GM19468 (cell line): Measurements from ENCODE around the gene GALNT12.

ENCODE experiments used
- ATAC-seq: cut with Tn5 transposase; IDR thresholded peaks from one replicate; pipeline ENCODE4 v1.9.1; 2021; ENCODE audit warnings: mild to moderate bottlenecking, moderate library complexity, moderate number of reproducible peaks; ENCODE audit not compliant: unreplicated experiment; ENCODE audit errors: extremely low read depth

GALNT12 gene

DNA sequence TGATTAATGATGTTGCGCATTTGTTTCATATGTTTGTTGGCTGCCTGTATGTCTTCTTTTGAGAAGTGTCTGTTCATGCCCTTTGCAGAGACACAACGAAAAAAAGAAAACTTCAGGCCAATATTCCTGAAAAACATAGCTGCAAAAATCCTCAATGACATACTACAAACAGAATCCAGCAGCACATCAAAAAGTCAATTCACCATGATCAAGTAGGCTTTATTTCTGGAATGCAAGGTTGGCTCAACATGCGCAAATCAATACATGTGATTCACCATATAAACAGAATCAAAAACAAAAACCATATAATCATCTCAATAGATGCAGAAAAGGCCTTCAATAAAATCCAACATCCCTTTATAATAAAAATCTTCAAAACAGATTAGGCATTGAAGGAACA lies 9.2 kb upstream of the GALNT12 start:
- no peak for ATAC-seq

GRCh38 chr9:98801561-98801960 lies 5.9 kb upstream of the GALNT12 start:
- no peak for ATAC-seq

DNA sequence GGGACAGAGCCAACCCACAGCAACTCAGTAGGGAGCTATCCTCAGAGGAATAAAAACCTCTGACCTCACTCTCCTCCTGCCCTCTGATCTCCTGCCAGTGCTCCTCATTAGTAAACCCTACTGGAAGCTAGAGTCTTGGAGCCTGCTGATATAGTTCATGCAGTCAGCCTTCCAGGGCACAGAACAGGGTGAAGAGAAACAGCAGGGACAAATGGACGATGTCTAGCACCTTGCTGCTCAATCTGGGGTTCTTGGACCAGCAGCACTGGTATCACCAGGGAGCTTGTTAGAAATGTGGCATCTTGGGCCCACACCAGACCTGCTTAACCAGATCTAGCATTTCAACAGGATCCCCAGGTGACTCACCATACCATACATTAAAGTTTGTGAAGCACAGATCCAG lies 5.5 kb upstream of the GALNT12 start:
- no peak for ATAC-seq

GRCh38 chr9:98804083-98804482 lies 3.4 kb upstream of the GALNT12 start:
- ATAC-seq, result no peak

- ATAC-seq, result no peak
These were observed 1.8 kb upstream of the GALNT12 start for GRCh38 chr9:98805506-98806272.

GRCh38 chr9:98806394-98807035 lies 955 bp upstream of the GALNT12 start:
- no peak for ATAC-seq

DNA sequence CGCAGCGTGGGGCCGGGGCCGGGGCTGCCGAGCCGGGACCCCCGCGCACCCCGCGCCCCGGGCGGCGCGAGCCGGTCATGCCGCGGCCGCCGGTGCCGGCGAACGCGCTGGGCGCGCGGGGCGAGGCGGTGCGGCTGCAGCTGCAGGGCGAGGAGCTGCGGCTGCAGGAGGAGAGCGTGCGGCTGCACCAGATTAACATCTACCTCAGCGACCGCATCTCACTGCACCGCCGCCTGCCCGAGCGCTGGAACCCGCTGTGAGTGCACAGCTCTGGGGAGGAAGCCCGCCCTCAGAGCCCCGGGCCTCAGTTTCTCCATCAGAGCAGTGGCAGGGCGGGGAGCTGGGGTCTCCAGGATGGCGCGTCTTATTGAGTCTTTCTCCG lies 335 bp downstream of the GALNT12 start:
- no peak for ATAC-seq

DNA sequence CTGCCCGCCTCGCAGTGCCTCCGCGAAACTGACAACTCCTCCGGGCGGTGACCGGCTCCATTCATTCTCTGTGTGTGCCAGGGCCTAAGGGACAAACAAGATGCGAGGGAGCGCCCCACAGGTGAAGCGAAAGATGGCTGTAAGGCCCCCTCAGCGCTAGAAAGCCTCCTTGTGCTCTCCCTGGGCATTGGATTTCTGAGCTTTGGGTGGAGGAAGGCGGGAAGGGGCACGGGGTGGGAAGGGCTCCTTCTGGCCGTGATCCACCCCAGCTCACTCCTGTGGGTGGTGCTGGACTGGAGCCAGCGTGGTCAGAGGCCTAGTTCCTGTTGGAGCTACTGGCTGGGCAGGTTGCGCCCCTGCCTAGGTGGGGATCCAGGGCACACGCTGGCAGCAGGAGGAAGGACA lies 943 bp downstream of the GALNT12 start:
- ATAC-seq, result no peak

DNA sequence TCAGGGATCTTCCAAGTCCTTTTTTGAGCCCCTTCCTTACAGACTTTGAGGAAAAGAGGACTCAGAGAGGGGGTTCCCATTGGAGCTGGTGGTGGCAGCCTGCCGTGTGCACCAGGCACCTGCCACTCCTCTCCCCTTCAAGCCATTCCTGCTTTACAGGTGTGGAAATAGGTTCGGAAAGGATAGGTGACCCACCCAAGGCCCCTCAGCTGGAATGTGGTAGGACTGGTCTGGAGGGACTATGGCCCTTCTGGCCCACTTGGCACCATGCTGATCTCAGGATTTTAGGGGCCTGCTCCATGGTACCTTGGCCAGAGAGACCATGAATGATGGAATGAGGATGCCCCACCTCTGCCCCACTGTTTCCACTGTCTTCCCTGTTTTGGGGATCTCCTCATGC lies 1.4 kb downstream of the GALNT12 start:
- no peak for ATAC-seq

DNA sequence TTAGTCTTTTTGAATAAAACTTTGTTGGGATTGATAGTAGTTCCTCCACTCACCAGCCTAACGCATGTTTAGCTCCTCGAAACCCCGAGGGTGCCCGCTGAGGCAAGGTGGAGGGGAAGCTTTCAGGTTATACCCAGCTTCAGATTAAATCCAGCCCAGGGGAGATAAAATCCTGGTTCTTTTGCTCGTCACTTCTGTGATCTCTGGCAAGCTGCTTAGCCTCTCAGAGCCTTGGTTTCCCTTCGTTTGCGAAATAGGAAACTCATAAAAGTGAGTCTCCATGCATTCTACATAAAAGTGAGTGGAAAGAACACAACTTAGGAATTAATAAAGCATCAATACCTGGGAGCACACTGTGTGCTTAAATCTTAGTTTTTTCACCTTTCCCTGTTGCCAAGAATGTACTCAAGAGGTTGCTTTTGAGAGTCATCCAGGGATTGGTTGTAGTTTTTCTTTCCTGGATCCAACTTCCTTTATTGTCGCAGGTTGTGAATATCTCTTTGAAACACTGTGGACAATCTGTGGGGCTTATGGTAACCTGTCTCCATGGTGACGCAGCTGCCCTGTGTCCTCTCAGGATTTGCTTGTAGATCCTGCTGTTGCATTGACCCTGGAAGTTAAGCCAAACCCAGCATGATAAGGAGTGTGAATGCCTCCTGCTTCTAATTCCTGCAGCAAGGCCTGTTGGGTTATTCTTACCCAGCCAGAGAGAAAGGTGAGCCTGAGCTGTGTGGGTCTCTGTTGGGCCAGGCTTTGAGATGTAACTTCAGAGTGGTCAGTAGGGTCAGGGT lies 2.0 kb downstream of the GALNT12 start:
- ATAC-seq, result no peak

DNA sequence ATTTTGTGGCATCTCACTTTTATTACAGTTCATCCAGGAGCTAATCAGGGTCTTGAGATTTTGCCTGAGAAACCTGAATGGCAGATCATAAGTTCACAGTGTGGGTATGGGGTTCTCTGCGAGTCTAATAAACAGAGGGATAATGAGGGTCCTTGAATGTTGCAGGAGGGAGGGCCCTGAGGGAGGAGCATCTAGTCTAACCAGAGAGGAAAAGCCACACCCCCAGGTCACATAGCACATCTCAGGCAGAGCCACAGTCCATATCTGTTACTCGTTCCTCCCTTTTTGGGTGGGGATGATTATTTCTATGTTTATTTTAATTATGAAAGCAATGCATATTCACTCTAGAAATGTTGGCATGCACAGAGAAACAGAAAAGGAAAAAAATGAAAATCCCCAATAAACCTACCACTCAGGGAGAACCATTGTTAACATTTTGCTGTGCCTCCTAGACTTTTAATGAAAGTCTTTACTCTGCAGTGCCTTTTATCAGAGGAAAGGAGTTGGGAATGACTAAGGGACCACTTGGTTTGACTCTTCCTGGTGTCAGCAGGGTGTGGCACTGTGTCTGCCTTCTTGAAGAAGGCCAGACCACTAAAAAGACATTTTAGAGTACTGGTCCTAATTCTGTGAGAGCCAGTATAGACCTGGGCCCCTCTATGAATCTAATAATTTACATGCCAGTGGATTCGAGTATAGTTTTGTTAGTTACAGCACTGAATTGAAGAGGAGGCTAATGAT lies 2.8 kb downstream of the GALNT12 start:
- ATAC-seq, result no peak

DNA sequence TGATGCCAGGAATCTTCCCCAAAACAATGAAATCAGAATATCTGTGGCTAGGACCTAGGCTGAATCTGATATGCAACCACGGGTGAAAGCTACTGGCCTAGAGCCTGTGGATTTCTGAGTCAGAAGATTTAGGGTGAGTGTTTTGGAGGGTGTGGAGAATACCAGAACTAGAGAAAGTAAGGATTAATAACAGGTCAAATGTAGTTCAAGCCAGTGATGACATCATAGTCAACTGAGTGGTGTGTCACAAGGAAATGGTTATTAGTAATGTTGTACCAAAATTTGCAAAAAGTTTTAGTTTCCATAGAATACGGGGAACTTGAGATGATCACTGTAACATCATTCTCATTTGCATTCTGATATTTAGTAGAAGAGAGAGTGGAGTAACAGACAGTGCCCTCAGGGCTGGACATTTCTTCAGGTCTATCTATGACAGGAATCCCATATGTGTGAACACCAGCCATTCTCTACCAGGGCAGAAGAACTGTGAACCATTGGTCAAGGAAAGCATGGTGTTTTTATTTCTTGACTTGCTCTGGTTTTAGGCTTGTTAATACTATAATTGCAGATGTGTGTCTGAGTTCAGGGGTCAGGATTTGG lies 3.7 kb downstream of the GALNT12 start:
- no peak for ATAC-seq

- no peak for ATAC-seq
These were observed 8.0 kb downstream of the GALNT12 start for GRCh38 chr9:98815391-98815951.

- ATAC-seq, result no peak
These were observed 11.3 kb downstream of the GALNT12 start for GRCh38 chr9:98818764-98819163.

- no peak for ATAC-seq
These were observed 11.8 kb downstream of the GALNT12 start for GRCh38 chr9:98819231-98819630.

DNA sequence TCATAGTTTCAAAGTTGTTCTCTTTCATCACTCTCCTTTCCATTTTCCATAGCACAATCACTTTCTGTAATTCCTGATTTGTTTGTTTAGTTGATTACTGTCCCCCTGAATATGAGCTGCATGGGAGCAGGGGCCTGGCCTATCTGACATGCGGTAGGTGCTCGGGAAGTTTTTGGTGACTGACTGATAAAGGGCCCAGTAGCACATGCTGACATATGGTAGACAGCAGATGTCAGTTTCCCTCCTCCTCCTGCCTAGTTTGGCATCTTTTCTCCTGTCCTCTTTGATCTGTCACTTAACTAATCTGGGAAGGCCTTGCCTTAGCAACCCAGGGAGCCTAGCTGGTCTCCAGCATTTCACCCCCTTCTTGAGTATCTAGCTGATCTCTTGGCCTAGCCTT lies 14.4 kb downstream of the GALNT12 start:
- ATAC-seq, result no peak

DNA sequence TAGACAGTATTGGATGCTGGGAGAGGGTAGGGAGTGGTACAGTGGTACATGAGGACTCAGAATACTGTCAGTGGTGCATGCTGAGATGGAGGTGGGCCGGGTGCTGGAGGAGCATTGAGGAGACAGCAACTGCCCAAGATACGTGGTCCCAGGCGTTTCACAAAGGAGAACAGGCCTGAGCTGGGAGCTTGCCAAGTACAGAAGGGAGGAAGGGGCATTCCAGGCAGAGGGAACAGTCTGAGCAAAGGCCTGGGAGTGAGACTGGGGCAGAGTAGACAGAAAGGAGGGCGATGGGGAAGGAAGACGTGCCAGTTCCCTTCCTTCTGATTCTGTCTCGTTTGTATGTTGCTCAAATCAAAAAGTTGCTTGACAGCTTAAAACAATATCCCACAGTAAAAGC lies 15.2 kb downstream of the GALNT12 start:
- ATAC-seq, result no peak

- no peak for ATAC-seq
These were observed 16.3 kb downstream of the GALNT12 start for GRCh38 chr9:98823666-98824334.

- no peak for ATAC-seq
These were observed 17.9 kb downstream of the GALNT12 start for GRCh38 chr9:98825414-98825813.
